Measurements from ENCODE around the gene CLASP2. TPM values are rescaled to one million over a fixed set of nuclear protein-coding genes. Genes with fewer than 3 reads are reported as not detected.

CLASP2 gene
- polyA plus RNA-seq, 1 donor (not counting 4 experiments of a cell fraction or from before 2014, with no cell fraction given): 49.5 TPM

GRCh38 chr3:33538678-33539339 is 179.2 kb downstream of the CLASP2 start:
- dilution Hi-C loops (cut with MboI; ENCODE audit: extremely low pct_ligation_motif_present, low sequenced_read_pairs): no loop called here
- no peak for DNase-seq (ENCODE audit: low read depth, low spot score)
- H3K27me3 ChIP-seq (ENCODE audit: control insufficient read depth, extremely low read depth, insufficient read depth, low read length): no peaks in the 10 kb centered on the region
- H3K27ac ChIP-seq (ENCODE audit: control insufficient read depth, insufficient read depth, low read length): no peak overlapping the region
- TF ChIP-seq, protein P1, sequence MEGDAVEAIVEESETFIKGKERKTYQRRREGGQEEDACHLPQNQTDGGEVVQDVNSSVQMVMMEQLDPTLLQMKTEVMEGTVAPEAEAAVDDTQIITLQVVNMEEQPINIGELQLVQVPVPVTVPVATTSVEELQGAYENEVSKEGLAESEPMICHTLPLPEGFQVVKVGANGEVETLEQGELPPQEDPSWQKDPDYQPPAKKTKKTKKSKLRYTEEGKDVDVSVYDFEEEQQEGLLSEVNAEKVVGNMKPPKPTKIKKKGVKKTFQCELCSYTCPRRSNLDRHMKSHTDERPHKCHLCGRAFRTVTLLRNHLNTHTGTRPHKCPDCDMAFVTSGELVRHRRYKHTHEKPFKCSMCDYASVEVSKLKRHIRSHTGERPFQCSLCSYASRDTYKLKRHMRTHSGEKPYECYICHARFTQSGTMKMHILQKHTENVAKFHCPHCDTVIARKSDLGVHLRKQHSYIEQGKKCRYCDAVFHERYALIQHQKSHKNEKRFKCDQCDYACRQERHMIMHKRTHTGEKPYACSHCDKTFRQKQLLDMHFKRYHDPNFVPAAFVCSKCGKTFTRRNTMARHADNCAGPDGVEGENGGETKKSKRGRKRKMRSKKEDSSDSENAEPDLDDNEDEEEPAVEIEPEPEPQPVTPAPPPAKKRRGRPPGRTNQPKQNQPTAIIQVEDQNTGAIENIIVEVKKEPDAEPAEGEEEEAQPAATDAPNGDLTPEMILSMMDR (optimal IDR thresholded peaks at IDR 0.05 in 1 of 3, IDR thresholded peaks at IDR 0.05 in 1 of 3, conservative IDR thresholded peaks at IDR 0.05 in 1 of 3; ENCODE audit: extremely low read depth in 1 of 3, insufficient read depth in 2 of 3, low read length in 3 of 3): no peak
- TF ChIP-seq EZH2 (IDR thresholded peaks at IDR 0.05; ENCODE audit: low read length): no peak
- no peak for FAIRE-seq
- H3K36me3 ChIP-seq (ENCODE audit: control insufficient read depth in 2 of 2, extremely low read depth in 1 of 2, insufficient read depth in 2 of 2, low read length in 2 of 2): peaks cover 4 to 12% of the 10 kb centered on the region in 2 experiments
- no peaks in the 10 kb centered on the region for H3K79me2 ChIP-seq (ENCODE audit: control insufficient read depth, insufficient read depth, low read length)
- no peaks in the 10 kb centered on the region for H3K9me1 ChIP-seq (ENCODE audit: control insufficient read depth, extremely low read depth, insufficient read depth, low read length)
- no peak overlapping the region for H3K4me3 ChIP-seq (ENCODE audit: control insufficient read depth in 2 of 3, extremely low read depth in 1 of 3, insufficient read depth in 2 of 3, low read depth in 1 of 3, low read length in 3 of 3)
- H3K9me3 ChIP-seq (ENCODE audit: control insufficient read depth, low read depth, low read length): no peaks in the 10 kb centered on the region
- H2AFZ ChIP-seq (ENCODE audit: control insufficient read depth, low read length): no peak overlapping the region
- no peak overlapping the region for H3K4me2 ChIP-seq (ENCODE audit: control insufficient read depth, extremely low read depth, insufficient read depth, low read depth, low read length)
- H4K20me1 ChIP-seq (ENCODE audit: control insufficient read depth, extremely low read depth, insufficient read depth, low read length): no peaks in the 10 kb centered on the region
- H3K9ac ChIP-seq (ENCODE audit: control insufficient read depth, extremely low read depth, insufficient read depth, low read length): no peak overlapping the region
- H3K4me1 ChIP-seq (ENCODE audit: control insufficient read depth, extremely low read depth, insufficient read depth, low read length): no peaks in the 10 kb centered on the region

DNA sequence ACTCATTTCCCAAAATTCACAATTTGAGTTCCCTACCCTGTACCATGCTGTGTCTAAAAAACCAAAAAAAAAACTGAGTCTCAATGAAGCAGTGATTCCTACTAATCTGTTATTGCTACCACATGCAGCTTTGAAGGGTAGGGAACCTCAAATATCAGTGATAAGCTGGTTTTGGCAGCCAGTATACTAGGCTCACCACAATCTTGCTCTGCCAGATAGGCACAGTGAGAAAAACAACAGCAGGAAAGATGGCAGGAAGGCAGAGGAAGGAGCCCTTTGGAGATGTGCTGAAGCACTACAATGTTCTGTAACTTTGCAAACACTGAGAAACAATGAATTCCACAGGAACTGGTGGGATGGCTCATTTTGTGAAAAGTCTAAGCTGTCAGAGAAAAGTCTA is 180.9 kb downstream of the CLASP2 start:
- Histone ChIP-seq H3K4me3 (ENCODE audit: control insufficient read depth in 2 of 3, extremely low read depth in 1 of 3, insufficient read depth in 2 of 3, low read depth in 1 of 3, low read length in 3 of 3) (no peak overlapping the region), H3K27ac (ENCODE audit: control insufficient read depth, insufficient read depth, low read length) (no peak overlapping the region), H3K4me1 (ENCODE audit: control insufficient read depth, extremely low read depth, insufficient read depth, low read length) (no peaks in the 10 kb centered on the region), H4K20me1 (ENCODE audit: control insufficient read depth, extremely low read depth, insufficient read depth, low read length) (no peaks in the 10 kb centered on the region), H3K9me3 (ENCODE audit: control insufficient read depth, low read depth, low read length) (no peaks in the 10 kb centered on the region), H3K9me1 (ENCODE audit: control insufficient read depth, extremely low read depth, insufficient read depth, low read length) (no peaks in the 10 kb centered on the region), H3K9ac (ENCODE audit: control insufficient read depth, extremely low read depth, insufficient read depth, low read length) (no peak overlapping the region), H3K79me2 (ENCODE audit: control insufficient read depth, insufficient read depth, low read length) (no peaks in the 10 kb centered on the region), H2AFZ (ENCODE audit: control insufficient read depth, low read length) (no peak overlapping the region), H3K36me3 (ENCODE audit: control insufficient read depth in 2 of 2, extremely low read depth in 1 of 2, insufficient read depth in 2 of 2, low read length in 2 of 2) (peaks cover 4 to 12% of the 10 kb centered on the region in 2 experiments), H3K4me2 (ENCODE audit: control insufficient read depth, extremely low read depth, insufficient read depth, low read depth, low read length) (no peak overlapping the region), H3K27me3 (ENCODE audit: control insufficient read depth, extremely low read depth, insufficient read depth, low read length) (no peaks in the 10 kb centered on the region)
- dilution Hi-C loops (cut with MboI; ENCODE audit: extremely low pct_ligation_motif_present, low sequenced_read_pairs): no loop called here
- FAIRE-seq (no peak), DNase-seq (ENCODE audit: low read depth, low spot score) (no peak)
- no peak for TF ChIP-seq EZH2 (IDR thresholded peaks at IDR 0.05; ENCODE audit: low read length)
- TF ChIP-seq, protein P1 (optimal IDR thresholded peaks at IDR 0.05 in 1 of 3, IDR thresholded peaks at IDR 0.05 in 1 of 3, conservative IDR thresholded peaks at IDR 0.05 in 1 of 3; ENCODE audit: extremely low read depth in 1 of 3, insufficient read depth in 2 of 3, low read length in 3 of 3): no peak

All from keratinocyte (primary cell).